IMR-90 (cell line): ENCODE results near the gene CAPN3. TPM values are rescaled to one million over a fixed set of nuclear protein-coding genes. Genes with fewer than 3 reads are reported as not detected.

Experiments
- ATAC-seq: fragments of 200-7000 bp; cut with Tn5 transposase; 2 replicates; pipeline ENCODE4 v1.9.1; 2020; ENCODE audit warnings: low read depth, mild to moderate bottlenecking, moderate library complexity
- BruUV-seq: library from RNA; stranded (reverse); fragments of 400-500 nt; replicated peaks from 2 replicates; lab custom pipeline; 2021; lab: Mats Ljungman, UMichigan
- CTCF ChIA-PET: fragments of 300-600 bp; formaldehyde crosslinking; extraction: SDS; loops from one replicate; lab custom pipeline; 2021; ENCODE audit warnings: antibody characterized with exemption; lab: Yijun Ruan, JAX
- POLR2A ChIA-PET: fragments of 300-600 bp; sonication (Branson Sonifier 250); formaldehyde crosslinking; loops from one replicate; lab custom pipeline; 2022; ENCODE audit warnings: antibody characterized with exemption; ENCODE audit not compliant: unreplicated experiment; lab: Charles Lee
- DNase-seq: peaks from one replicate; pipeline ENCODE4 v3.0.0; 2013
- H2AFZ ChIP-seq: replicated peaks from 2 replicates; pipeline ENCODE3; 2013; ENCODE audit warnings: low read length, mild to moderate bottlenecking; ENCODE audit not compliant: poor library complexity
- H2AK5ac ChIP-seq: 2 replicates; pipeline ENCODE4 v1.6.1; 2013; ENCODE audit warnings: low read depth, low read length, inconsistent platforms
- H2AK9ac ChIP-seq: replicated peaks from 2 replicates; pipeline ENCODE3; 2013; ENCODE audit warnings: mild to moderate bottlenecking, low read depth, low read length, moderate library complexity; ENCODE audit not compliant: poor library complexity
- H2BK120ac ChIP-seq: 2 replicates; pipeline ENCODE4 v1.6.1; 2013; ENCODE audit warnings: low read depth, low read length, inconsistent platforms
- H2BK15ac ChIP-seq: 3 replicates; pipeline ENCODE4 v1.6.1; 2013; ENCODE audit warnings: low read depth, low read length, inconsistent platforms
- H2BK20ac ChIP-seq: 2 replicates; pipeline ENCODE4 v1.6.1; 2013; ENCODE audit warnings: low read depth, mild to moderate bottlenecking, inconsistent platforms, low read length, moderate library complexity
- H2BK5ac ChIP-seq: 2 replicates; pipeline ENCODE4 v1.6.1; 2013; ENCODE audit warnings: mild to moderate bottlenecking, low read depth, low read length, inconsistent platforms; ENCODE audit not compliant: poor library complexity, severe bottlenecking
- H3K14ac ChIP-seq: replicated peaks from 2 replicates; pipeline ENCODE4 v1.6.1; 2013; ENCODE audit warnings: low read depth, low read length, inconsistent platforms
- H3K18ac ChIP-seq: 2 replicates; pipeline ENCODE4 v1.6.1; 2013; ENCODE audit warnings: low read depth, low read length, control low read depth
- H3K23ac ChIP-seq: 2 replicates; pipeline ENCODE4 v1.6.1; 2013; ENCODE audit warnings: low read depth, low read length, inconsistent platforms
- H3K27ac ChIP-seq: 2 replicates; pipeline ENCODE4 v1.5.1; 2013; ENCODE audit warnings: mild to moderate bottlenecking, control low read depth, low read length; ENCODE audit not compliant: insufficient read depth
- H3K27me3 ChIP-seq: 2 replicates; pipeline ENCODE4 v1.6.1; 2013; ENCODE audit warnings: low read length; ENCODE audit not compliant: control insufficient read depth, insufficient read depth
- H3K36me3 ChIP-seq: 2 replicates; pipeline ENCODE4 v1.6.1; 2013; ENCODE audit warnings: low read length, mixed read lengths; ENCODE audit not compliant: control insufficient read depth, insufficient read depth
- H3K4ac ChIP-seq: 2 replicates; pipeline ENCODE4 v1.6.1; 2013; ENCODE audit warnings: low read depth, low read length, inconsistent platforms
- H3K4me1 ChIP-seq: 2 replicates; pipeline ENCODE4 v1.6.1; 2013; ENCODE audit warnings: low read length, mixed read lengths; ENCODE audit not compliant: control insufficient read depth, insufficient read depth
- H3K4me2 ChIP-seq: 2 replicates; pipeline ENCODE4 v1.6.1; 2013; ENCODE audit warnings: low read depth, mild to moderate bottlenecking, control low read depth, low read length, moderate library complexity
- H3K4me3 ChIP-seq: 2 replicates; pipeline ENCODE4 v1.5.1; 2013; ENCODE audit warnings: low read depth, mild to moderate bottlenecking, control low read depth, low read length, moderate library complexity; ENCODE audit not compliant: insufficient read depth
- H3K56ac ChIP-seq: 2 replicates; pipeline ENCODE4 v1.6.1; 2013; ENCODE audit warnings: low read length, inconsistent platforms; ENCODE audit not compliant: insufficient read depth; ENCODE audit errors: extremely low read depth
- H3K79me1 ChIP-seq, 2 experiments: 2 replicates each; pipeline ENCODE4 v1.6.1; 2013; ENCODE audit warnings: low read length in 2 of 2, inconsistent platforms in 1 of 2, low read depth in 1 of 2
- H3K9ac ChIP-seq: 2 replicates; pipeline ENCODE4 v1.6.1; 2013; ENCODE audit warnings: low read depth, low read length, control low read depth
- H3K9me1 ChIP-seq: 2 replicates; pipeline ENCODE4 v1.6.1; 2013; ENCODE audit warnings: low read length, inconsistent platforms; ENCODE audit not compliant: insufficient read depth
- H3K9me3 ChIP-seq: 2 replicates; pipeline ENCODE4 v1.6.1; 2013; ENCODE audit warnings: low read length; ENCODE audit not compliant: control insufficient read depth, insufficient read depth
- H4K20me1 ChIP-seq: 2 replicates; pipeline ENCODE4 v1.6.1; 2013; ENCODE audit warnings: low read length, inconsistent platforms; ENCODE audit not compliant: insufficient read depth
- H4K5ac ChIP-seq: 2 replicates; pipeline ENCODE4 v1.6.1; 2013; ENCODE audit warnings: mild to moderate bottlenecking, low read depth, low read length, control low read depth
- H4K8ac ChIP-seq, 2 experiments: 2 replicates each; pipeline ENCODE4 v1.6.1; 2013; ENCODE audit warnings: low read depth in 2 of 2, low read length in 2 of 2, control low read depth in 1 of 2, inconsistent platforms in 1 of 2
- H4K91ac ChIP-seq: 2 replicates; pipeline ENCODE4 v1.6.1; 2013; ENCODE audit warnings: low read depth, low read length, inconsistent platforms; ENCODE audit not compliant: insufficient read depth
- RCOR1 ChIP-seq: IDR thresholded peaks from 2 replicates; pipeline ENCODE4 v1.6.1; 2012; ENCODE audit warnings: mild to moderate bottlenecking, low read length, improper control_type of control experiment; ENCODE audit not compliant: insufficient replicate concordance
- WGBS, 2 experiments: methylation state at CpG; one replicate each; pipeline versions ENCODE4 v1.1.5 to v1.1.7; 2013; ENCODE audit warnings: missing lambda C conversion rate in 2 of 2; ENCODE audit not compliant: insufficient read length in 1 of 2; ENCODE audit errors: extremely low coverage in 2 of 2; 5-methylcytosine and 5-hydroxymethylcytosine counted together
- dilution Hi-C: fragments of 300-500 bp; cut with HindIII; formaldehyde crosslinking; loops from one replicate; pipeline ENCODE4 v1.14.3; 2018; ENCODE audit warnings: low sequenced_read_pairs; ENCODE audit not compliant: unreplicated experiment
- in situ Hi-C: fragments of 300-500 bp; cut with MboI; formaldehyde crosslinking; loops from 3 replicates; pipeline ENCODE4 v1.14.3; 2019; ENCODE audit warnings: low sequenced_read_pairs, inconsistent platforms, mixed read lengths
- intact Hi-C: fragments of 100-400 bp; cut with micrococcal nuclease; formaldehyde crosslinking; loops from 2 replicates; pipeline ENCODE4 v1.10.0; 2022
- polyA plus RNA-seq, 3 experiments: library from polyadenylated mRNA; depleted of rRNA; stranded (reverse); fragments of >200 nt; gene quantifications; 2 replicates each; pipeline ENCODE4 v1.2.3, GENCODE V29; 2012; ENCODE audit warnings: low replicate concordance in 1 of 3
- total RNA-seq: library from RNA; depleted of rRNA; stranded (reverse); fragments of >200 nt; gene quantifications from 2 replicates; pipeline ENCODE4 v1.2.3, GENCODE V29; 2012
- TF ChIP-seq, protein P1 (sequence below): fragments of 150-350 bp; IDR thresholded peaks from 2 replicates; pipeline ENCODE4 v1.6.1; 2016; ENCODE audit warnings: low read depth, mild to moderate bottlenecking, low read length, moderate library complexity, borderline replicate concordance

CAPN3 gene
- total and polyA plus RNA-seq, 2 of the 4 experiments (the other 2 are of a cell fraction): 1.1 to 1.4 TPM

DNA sequence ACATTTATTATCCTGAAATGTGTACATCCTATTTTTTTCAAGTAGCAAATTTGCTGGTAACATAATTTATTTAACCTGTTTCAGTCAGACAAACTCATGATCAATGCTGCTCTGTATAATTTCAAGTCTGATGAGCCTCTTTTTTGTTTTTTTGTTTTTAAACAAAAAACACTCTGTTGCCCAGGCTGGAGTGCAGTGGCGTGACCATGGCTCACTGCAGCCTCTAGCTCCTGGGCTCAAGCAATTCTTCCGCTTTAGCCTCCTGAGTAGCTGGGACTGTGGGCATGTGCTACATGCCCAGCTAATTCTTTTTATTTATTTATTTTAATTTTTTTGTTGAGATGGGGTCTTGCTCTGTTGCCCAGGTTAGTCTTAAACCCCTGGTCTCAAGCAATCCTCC is 40.1 kb upstream of the CAPN3 start:
- Histone ChIP-seq H3K4ac (no peak overlapping the region), H2BK120ac (no peak overlapping the region), H2AK9ac (no peak overlapping the region), H3K18ac (no peak overlapping the region), H3K27me3 (no peaks in the 10 kb centered on the region), H4K20me1 (no peaks in the 10 kb centered on the region), H3K4me2 (no peak overlapping the region), H3K56ac (no peak overlapping the region), H3K4me3 (no peak overlapping the region), H2BK15ac (no peak overlapping the region), H3K23ac (no peak overlapping the region), H3K36me3 (no peaks in the 10 kb centered on the region), H4K8ac (no peak overlapping the region), H3K14ac (no peak overlapping the region), H2BK20ac (no peak overlapping the region), H2AFZ (no peak overlapping the region), H2AK5ac (no peak overlapping the region), H3K79me1 (no peaks in the 10 kb centered on the region), H3K9me3 (no peaks in the 10 kb centered on the region), H3K4me1 (peaks cover 4% of the 10 kb centered on the region), H3K9me1 (peaks cover 5% of the 10 kb centered on the region), H4K5ac (no peak overlapping the region), H3K9ac (no peak overlapping the region), H3K27ac (no peak overlapping the region), H4K91ac (no peak overlapping the region), H2BK5ac (no peak overlapping the region)
- dilution Hi-C loops: no loop called here
- ATAC-seq (no peak), DNase-seq (no peak)
- WGBS, 2 experiments: no CpG with 5 or more reads among the region's 2 CpGs
- BruUV-seq: no TSS peak
- in situ Hi-C loops: no loop called here
- ChIA-PET CTCF (no interaction called here), POLR2A (no interaction called here)
- no peak for TF ChIP-seq RCOR1
- TF ChIP-seq, protein P1, sequence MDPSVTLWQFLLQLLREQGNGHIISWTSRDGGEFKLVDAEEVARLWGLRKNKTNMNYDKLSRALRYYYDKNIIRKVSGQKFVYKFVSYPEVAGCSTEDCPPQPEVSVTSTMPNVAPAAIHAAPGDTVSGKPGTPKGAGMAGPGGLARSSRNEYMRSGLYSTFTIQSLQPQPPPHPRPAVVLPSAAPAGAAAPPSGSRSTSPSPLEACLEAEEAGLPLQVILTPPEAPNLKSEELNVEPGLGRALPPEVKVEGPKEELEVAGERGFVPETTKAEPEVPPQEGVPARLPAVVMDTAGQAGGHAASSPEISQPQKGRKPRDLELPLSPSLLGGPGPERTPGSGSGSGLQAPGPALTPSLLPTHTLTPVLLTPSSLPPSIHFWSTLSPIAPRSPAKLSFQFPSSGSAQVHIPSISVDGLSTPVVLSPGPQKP: no peak
- intact Hi-C loops: no loop called here
